K562 (cell line): ENCODE measurements around the gene SLC25A48. TPM values are rescaled to one million over a fixed set of nuclear protein-coding genes. Genes with fewer than 3 reads are reported as not detected.

Experiments
- ATAC-seq: fragments of 200-7000 bp; cut with Tn5 transposase; 3 replicates; pipeline ENCODE4 v1.9.1; 2020; ENCODE audit warnings: moderate library complexity
- BruUV-seq: library from RNA; stranded (reverse); fragments of 400-500 nt; replicated peaks from 2 replicates; lab custom pipeline; 2021; lab: Mats Ljungman, UMichigan
- CTCF ChIA-PET: fragments of 300-600 bp; formaldehyde crosslinking; extraction: SDS; loops from one replicate; lab custom pipeline; 2021; ENCODE audit warnings: low intra/inter-chr PET ratio; lab: Yijun Ruan, JAX
- POLR2A ChIA-PET: fragments of 300-600, 350-650 bp; sonication (Branson Sonifier 250); formaldehyde crosslinking; extraction: SDS; loops from one replicate; lab custom pipeline; 2021; ENCODE audit warnings: antibody characterized with exemption, inconsistent platforms; lab: Yijun Ruan, JAX
- DNase-seq, 4 experiments: peaks; one replicate each; pipeline versions ENCODE4 v3.0.0 to v3.0.0-alpha.2; 2011 to 2018; ENCODE audit warnings: low spot score in 3 of 4, mixed read lengths in 3 of 4; ENCODE audit errors: extremely low read depth in 1 of 4
- FAIRE-seq: peaks from 2 replicates; lab custom pipeline; 2011; peaks lifted over from hg19 to GRCh38; lab: Jason Lieb, UNC
- H2AFZ ChIP-seq: 2 replicates; pipeline ENCODE4 v1.6.0; 2011; ENCODE audit warnings: low read depth, low read length, control low read depth, inconsistent platforms
- H3K27ac ChIP-seq: fragments of 200-600 bp; 3 replicates; pipeline ENCODE4 v1.8.0; 2011; ENCODE audit warnings: low read depth, mild to moderate bottlenecking, control low read depth, inconsistent platforms, low read length, moderate library complexity, mixed read lengths; ENCODE audit errors: extremely low read depth
- H3K27me3 ChIP-seq, 2 experiments: fragments of 300-600 bp in 1 of 2; 2 replicates in 1 of 2; 3 replicates in 1 of 2; pipeline versions ENCODE4 v1.6.0 to v1.8.0; 2011; ENCODE audit warnings: inconsistent platforms in 2 of 2, low read length in 2 of 2, mild to moderate bottlenecking in 1 of 2, mixed read lengths in 1 of 2, moderate library complexity in 1 of 2; ENCODE audit not compliant: control insufficient read depth in 2 of 2, insufficient read depth in 2 of 2
- H3K36me3 ChIP-seq: fragments of 300-600 bp; 3 replicates; pipeline ENCODE4 v1.8.0; 2011; ENCODE audit warnings: mild to moderate bottlenecking, low read length, inconsistent platforms; ENCODE audit not compliant: control insufficient read depth, insufficient read depth
- H3K4me1 ChIP-seq, 2 experiments: fragments of 200-600 bp in 1 of 2; replicated peaks in 1 of 2; 2 replicates in 1 of 2; 3 replicates in 1 of 2; pipeline versions ENCODE4 v1.5.1 to v1.8.0; 2011; ENCODE audit warnings: inconsistent platforms in 2 of 2, low read length in 2 of 2, mild to moderate bottlenecking in 1 of 2, mixed read lengths in 1 of 2, moderate library complexity in 1 of 2; ENCODE audit not compliant: control insufficient read depth in 2 of 2, insufficient read depth in 2 of 2
- H3K4me2 ChIP-seq: 2 replicates; pipeline ENCODE4 v1.6.1; 2011; ENCODE audit warnings: low read length, control low read depth, inconsistent platforms, mixed read lengths; ENCODE audit not compliant: insufficient read depth
- H3K4me3 ChIP-seq: fragments of 200-600 bp; sonication (generic), shearing (Covaris generic); 2 replicates; pipeline ENCODE4 v1.5.1; 2016; ENCODE audit warnings: control low read depth, inconsistent platforms
- H3K79me2 ChIP-seq: fragments of 200-600 bp; 3 replicates; pipeline ENCODE4 v1.8.0; 2011; ENCODE audit warnings: low read length, inconsistent platforms; ENCODE audit not compliant: control insufficient read depth, insufficient read depth
- H3K9ac ChIP-seq, 2 experiments: 2 replicates each; pipeline versions ENCODE4 v1.6.0 to v1.6.1; 2011; ENCODE audit warnings: low read depth in 2 of 2, low read length in 2 of 2, control low read depth in 1 of 2, inconsistent platforms in 1 of 2, mild to moderate bottlenecking in 1 of 2, mixed read lengths in 1 of 2; ENCODE audit not compliant: insufficient read depth in 1 of 2
- H3K9me1 ChIP-seq: one replicate; pipeline ENCODE4 v1.6.0; 2011; ENCODE audit warnings: inconsistent platforms, mild to moderate bottlenecking, low read length, moderate library complexity; ENCODE audit not compliant: control insufficient read depth, insufficient read depth
- H3K9me3 ChIP-seq: replicated peaks from 2 replicates; pipeline ENCODE4 v1.5.1; 2011; ENCODE audit warnings: low read depth, low read length, inconsistent platforms; ENCODE audit not compliant: control insufficient read depth, insufficient read depth
- H4K20me1 ChIP-seq: replicated peaks from 2 replicates; pipeline ENCODE4 v1.6.1; 2011; ENCODE audit warnings: low read length, inconsistent platforms, mixed read lengths; ENCODE audit not compliant: control insufficient read depth, insufficient read depth
- BDP1 ChIP-seq: IDR thresholded peaks from 3 replicates; pipeline ENCODE4 v1.6.1; 2011; ENCODE audit not compliant: insufficient read length, insufficient read depth
- CREBBP ChIP-seq: IDR thresholded peaks from one replicate; pipeline ENCODE4 v1.6.1; 2012; ENCODE audit warnings: low read depth, mild to moderate bottlenecking, control low read depth, inconsistent platforms, low read length
- FUS ChIP-seq: fragments of 200-400 bp; formaldehyde crosslinking; optimal IDR thresholded peaks from 2 replicates; pipeline ENCODE3; 2017; ENCODE audit warnings: low read depth, low read length
- HNRNPL ChIP-seq: fragments of 200-400 bp; formaldehyde crosslinking; IDR thresholded peaks from 2 replicates; pipeline ENCODE4 v1.6.1; 2017; ENCODE audit warnings: low read depth, mild to moderate bottlenecking, low read length
- HNRNPLL ChIP-seq: fragments of 200-400 bp; formaldehyde crosslinking; IDR thresholded peaks from 2 replicates; pipeline ENCODE4 v1.6.1; 2017; ENCODE audit warnings: low read length, low read depth, mild to moderate bottlenecking; ENCODE audit not compliant: poor library complexity, severe bottlenecking
- NR0B1 ChIP-seq: fragments of 450-650 bp; IDR thresholded peaks from one replicate; pipeline ENCODE4 v1.6.1; 2018; ENCODE audit warnings: mild to moderate bottlenecking, moderate library complexity; ENCODE audit not compliant: partially characterized antibody
- RBM17 ChIP-seq: fragments of 200-400 bp; formaldehyde crosslinking; IDR thresholded peaks from 2 replicates; pipeline ENCODE4 v1.6.1; 2017; ENCODE audit warnings: low read depth, mild to moderate bottlenecking, low read length, borderline replicate concordance
- SFPQ ChIP-seq: fragments of 200-400 bp; formaldehyde crosslinking; IDR thresholded peaks from 2 replicates; pipeline ENCODE4 v1.6.1; 2017; ENCODE audit warnings: mild to moderate bottlenecking, low read depth, low read length, moderate library complexity
- SIN3B ChIP-seq: fragments of 450-650 bp; IDR thresholded peaks from 2 replicates; pipeline ENCODE4 v1.6.1; 2017; ENCODE audit warnings: low read depth, mild to moderate bottlenecking, moderate library complexity
- SMARCC2 ChIP-seq: fragments of 450-650 bp; IDR thresholded peaks from 2 replicates; pipeline ENCODE4 v1.6.1; 2017; ENCODE audit warnings: antibody characterized with exemption, moderate library complexity, mild to moderate bottlenecking, low read depth
- SREBF1 ChIP-seq: fragments of 150-350 bp; IDR thresholded peaks from 2 replicates; pipeline ENCODE4 v1.6.1; 2014; ENCODE audit warnings: antibody characterized with exemption, low read depth, low read length, borderline replicate concordance
- U2AF1 ChIP-seq: fragments of 200-400 bp; formaldehyde crosslinking; optimal IDR thresholded peaks from 2 replicates; pipeline ENCODE3; 2017; ENCODE audit warnings: mild to moderate bottlenecking, low read depth, low read length, moderate library complexity
- USF2 ChIP-seq: sonication (generic); formaldehyde crosslinking; IDR thresholded peaks from 2 replicates; pipeline ENCODE4 v1.5.0; 2020; ENCODE audit warnings: missing genetic modification reagents
- ZNF146 ChIP-seq: IDR thresholded peaks from one replicate; pipeline ENCODE4 v1.6.1; 2018; ENCODE audit warnings: missing compliant biosample characterization; ENCODE audit not compliant: unreplicated experiment
- WGBS: fragments of 100-300 bp; shearing (Covaris generic); methylation state at CpG from one replicate; pipeline ENCODE4 v1.1.6; 2016; ENCODE audit warnings: low coverage, mixed read lengths; ENCODE audit not compliant: insufficient coverage; ENCODE audit errors: missing lambda C conversion rate; 5-methylcytosine and 5-hydroxymethylcytosine counted together
- in situ Hi-C: fragments of 300-500 bp; cut with MboI; formaldehyde crosslinking; loops from 4 replicates; pipeline ENCODE4 v1.15.0; 2018; ENCODE audit warnings: inconsistent platforms, mixed read lengths
- intact Hi-C: fragments of 100-400 bp; cut with micrococcal nuclease; formaldehyde crosslinking; loops from 2 replicates; pipeline ENCODE4 v1.14.2; 2022
- polyA plus RNA-seq, 8 experiments: library from polyadenylated mRNA; depleted of rRNA in 4 of 8; stranded (reverse) in 5 of 8; unstranded in 3 of 8; fragments of >200 nt; fragmentation: Nextera tagmentation in 2 of 8; fragmentation: Illumina TruSeq in 1 of 8; extraction: Ambion mirVana in 2 of 8; extraction: Trizol in 1 of 8; gene quantifications; 2 replicates each; pipeline versions ENCODE4 v1.2.1 to v1.2.3, GENCODE V29; 2011 to 2014; ENCODE audit warnings: inconsistent platforms in 1 of 8, missing spikeins in 1 of 8
- total RNA-seq, 7 experiments: library from RNA; depleted of rRNA in 6 of 7; stranded (reverse); fragments of >200 nt in 6 of 7; fragmentation: Illumina TruSeq in 2 of 7; extraction: Trizol in 2 of 7; gene quantifications; 2 replicates each; pipeline versions ENCODE4 v1.2.1 to v1.2.3, GENCODE V29; 2011 to 2021; ENCODE audit warnings: low replicate concordance in 1 of 7

Gene SLC25A48
- total and polyA plus RNA-seq, 9 of the 15 experiments (the other 6 are each of a cell fraction or from before 2014, with no cell fraction given) = 0.08 to 0.35 (median 0.23) TPM; not detected in 1

GRCh38 chr5:135826994-135827671 lies 7.3 kb upstream of the SLC25A48 start:
- TF ChIP-seq HNRNPLL = no peak
- no peak for TF ChIP-seq SMARCC2
- TF ChIP-seq SFPQ = no peak
- no peak for TF ChIP-seq HNRNPL
- TF ChIP-seq U2AF1 = no peak
- no peak for TF ChIP-seq CREBBP
- no peak for TF ChIP-seq BDP1
- TF ChIP-seq NR0B1 = no peak
- TF ChIP-seq FUS = no peak
- no peak for TF ChIP-seq USF2
- no peak for TF ChIP-seq RBM17
- TF ChIP-seq SIN3B = no peak
- no peak for TF ChIP-seq SREBF1
- TF ChIP-seq ZNF146 (CRISPR knock-in tag) = no peak
- Histone ChIP-seq H2AFZ (no peak overlapping the region), H3K36me3 (no peaks in the 10 kb centered on the region), H4K20me1 (peaks cover 7% of the 10 kb centered on the region; the same call in 1 of the 2 replicates), H3K9me1 (no peaks in the 10 kb centered on the region), H3K79me2 (no peaks in the 10 kb centered on the region), H3K9ac (no peak overlapping the region), H3K9me3 (no peaks in the 10 kb centered on the region), H3K4me3 (no peak overlapping the region), H3K27ac (no peak overlapping the region), H3K27me3 (peaks cover 0 to 48% of the 10 kb centered on the region in 2 experiments; a peak in 2 of 5 replicates), H3K4me2 (no peak overlapping the region), H3K4me1 (no peaks in the 10 kb centered on the region)
- intact Hi-C loops (no loop called here), in situ Hi-C loops (no loop called here)
- POLR2A ChIA-PET = interaction anchor here (0.7 kb wide), 1 partner anchor 185 kb away, joined by 3 read pairs; no protein-coding TSS in a partner anchor
- no TSS peak for BruUV-seq
- DNase-seq = no peak
- no peak for FAIRE-seq
- no peak for ATAC-seq
- WGBS = under 1% methylated on average over 8 of the region's 8 CpGs
- CTCF ChIA-PET = no interaction called here
